Spleen (tissue), 7 donors: ENCODE results near the gene LRRC3B.
"Not testable (repeated sequence)": the region's sequence is repeated elsewhere in the genome, so short reads cannot be mapped to it uniquely, and the experiment has no call there.

ENCODE experiments used
- CTCF ChIP-seq, 11 experiments: fragments of 200-600 bp in 7 of 11; fragments of 450-650 bp in 4 of 11; sonication (generic) in 4 of 11; IDR thresholded peaks in 8 of 11; conservative IDR thresholded peaks in 3 of 11; 1 replicate in 7 of 11; 2 replicates in 4 of 11; pipeline versions ENCODE4 v1.4.0 to v1.8.0; 2016 to 2021; ENCODE audit warnings: antibody characterized with exemption in 11 of 11, inconsistent platforms in 4 of 11, mild to moderate bottlenecking in 1 of 11
- POLR2A ChIP-seq, 3 donors: fragments of 450-650 bp; IDR thresholded peaks; one replicate each; pipeline ENCODE4 v1.5.1; 2017; ENCODE audit warnings: antibody characterized with exemption in 3 of 3, mild to moderate bottlenecking in 1 of 3
- POLR2AphosphoS5 ChIP-seq, 3 donors: sonication (generic); formaldehyde crosslinking; IDR thresholded peaks; one replicate each; pipeline ENCODE4 v1.5.1; 2017; ENCODE audit warnings: antibody characterized with exemption in 3 of 3
- donor health status: DM: no; HTN: no; CAD: no; lungs with moderate emphysema.
- donor health status: DM: no; HTN: no; CAD: no.
- donor health status: DM: no; HTN: no; CAD: no.

GRCh38 chr3:26603311-26603710, 19.3 kb upstream of the LRRC3B start:
- not testable (repeated sequence) for TF ChIP-seq POLR2A (IDR thresholded peaks at IDR 0.05); CTCF (IDR thresholded peaks at IDR 0.05 in 8 of 11, conservative IDR thresholded peaks at IDR 0.05 in 3 of 11); POLR2AphosphoS5 (IDR thresholded peaks at IDR 0.05)
